ENCODE results near the gene UBR4. TPM values are rescaled to one million over a fixed set of nuclear protein-coding genes. Genes with fewer than 3 reads are reported as not detected.

Gene UBR4
- total RNA-seq, 1 donor, result 193 TPM

GRCh38 chr1:19083081-19083480 lies 127.0 kb downstream of the UBR4 start:
- no peak for TF ChIP-seq CTCF (IDR thresholded peaks at IDR 0.05; ENCODE audit: insufficient read depth, low read depth, low read length)

GRCh38 chr1:19081218-19081893 lies 128.7 kb downstream of the UBR4 start:
- no peak overlapping the region for H3K4me3 ChIP-seq (ENCODE audit: low read depth, low read length)
- no peak for TF ChIP-seq CTCF (IDR thresholded peaks at IDR 0.05; ENCODE audit: insufficient read depth, low read depth, low read length)
- peak; percentile 81 for DNase-seq (ENCODE audit: low read depth)

More at GRCh38 chr1:19083081-19083480, 127.0 kb downstream of the UBR4 start:
- no peak for DNase-seq (ENCODE audit: low read depth)
- no peak overlapping the region for H3K4me3 ChIP-seq (ENCODE audit: low read depth, low read length)

DNA sequence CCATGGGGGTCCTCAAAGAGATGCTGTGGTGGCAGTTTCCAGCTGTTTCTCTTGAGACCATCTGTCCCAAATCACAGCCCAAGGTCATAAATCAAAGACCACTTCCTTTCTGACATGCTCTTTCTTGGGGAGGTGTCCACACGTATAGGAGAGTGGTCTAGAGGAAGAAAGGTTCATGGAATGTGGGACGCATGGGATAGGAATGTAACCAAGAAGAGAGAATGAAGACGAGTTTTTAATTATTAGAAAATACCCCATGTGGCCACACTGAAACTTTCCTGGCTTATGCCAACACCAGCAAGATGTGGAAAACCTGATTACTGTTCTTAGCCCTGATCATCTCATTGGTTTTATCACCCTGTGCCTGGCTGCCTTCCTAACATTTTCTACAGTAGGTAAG lies 129.3 kb downstream of the UBR4 start:
- H3K4me3 ChIP-seq (ENCODE audit: low read depth, low read length), result no peak overlapping the region
- DNase-seq (ENCODE audit: low read depth), result no peak
- TF ChIP-seq CTCF (IDR thresholded peaks at IDR 0.05; ENCODE audit: insufficient read depth, low read depth, low read length), result no peak

DNA sequence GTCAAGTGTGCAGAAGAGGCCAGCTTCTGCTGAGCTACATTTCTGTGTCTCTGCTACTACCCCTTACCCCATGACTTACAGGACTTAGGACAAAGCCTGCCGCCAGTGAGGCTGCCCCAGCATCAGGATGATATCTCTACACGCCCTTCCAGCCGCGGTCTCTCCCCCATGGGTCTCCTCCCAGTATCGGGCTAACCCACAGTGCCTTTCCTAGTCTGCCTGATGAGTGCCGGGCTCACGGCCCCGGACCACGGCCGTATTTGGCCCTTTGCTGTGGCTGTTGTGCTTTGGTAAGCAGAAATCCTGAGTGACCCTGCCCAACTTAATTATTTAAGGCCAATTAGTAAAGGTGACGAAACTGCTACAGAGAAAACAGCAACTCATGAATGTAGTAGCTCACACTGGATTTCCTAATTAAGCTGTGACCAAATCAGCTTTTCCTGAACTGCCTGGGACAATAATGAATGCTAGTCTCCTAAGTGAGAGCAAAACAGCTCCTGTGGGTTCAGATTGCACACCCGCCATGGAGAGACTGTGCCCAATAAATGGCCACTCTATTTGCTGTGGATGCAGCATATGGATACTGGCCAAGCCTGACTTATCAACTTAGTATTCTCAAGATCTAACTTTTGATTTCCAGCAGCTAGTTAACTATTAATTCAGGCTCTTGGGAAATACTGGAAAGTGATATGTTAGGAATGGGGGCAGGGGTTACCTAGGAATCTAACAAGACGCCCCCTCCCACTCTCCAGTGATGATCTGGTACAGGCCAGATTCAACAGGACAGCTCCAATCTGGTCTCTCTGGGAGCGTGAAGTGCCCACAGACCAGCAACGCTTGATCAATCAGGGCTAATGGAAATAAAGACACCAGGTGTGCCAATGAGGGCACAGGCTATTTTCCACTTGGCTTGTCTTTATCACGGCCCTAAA lies 130.3 kb downstream of the UBR4 start:
- TF ChIP-seq CTCF (IDR thresholded peaks at IDR 0.05; ENCODE audit: insufficient read depth, low read depth, low read length), result no peak
- no peak overlapping the region for H3K4me3 ChIP-seq (ENCODE audit: low read depth, low read length)
- no peak for DNase-seq (ENCODE audit: low read depth)

DNA sequence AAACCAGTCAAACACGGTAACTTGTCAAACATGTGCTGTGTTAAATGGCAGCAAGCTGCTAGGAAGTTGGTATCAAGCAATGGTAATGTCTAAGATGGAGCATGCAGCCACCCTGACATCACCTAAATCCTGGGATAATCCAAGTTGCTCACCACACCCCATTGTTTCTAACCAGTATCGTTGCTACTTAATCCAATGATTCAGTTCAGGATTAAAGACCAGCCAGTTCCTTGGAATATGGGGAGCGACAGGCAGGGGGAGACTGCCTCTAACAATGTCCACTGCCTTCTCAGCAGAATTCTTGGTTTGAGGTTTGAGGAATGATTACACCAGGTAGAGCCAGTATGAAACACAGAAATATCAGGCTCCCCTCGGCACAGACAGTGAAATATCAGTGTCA lies 131.5 kb downstream of the UBR4 start:
- DNase-seq (ENCODE audit: low read depth), result no peak
- TF ChIP-seq CTCF (IDR thresholded peaks at IDR 0.05; ENCODE audit: insufficient read depth, low read depth, low read length), result no peak

DNA sequence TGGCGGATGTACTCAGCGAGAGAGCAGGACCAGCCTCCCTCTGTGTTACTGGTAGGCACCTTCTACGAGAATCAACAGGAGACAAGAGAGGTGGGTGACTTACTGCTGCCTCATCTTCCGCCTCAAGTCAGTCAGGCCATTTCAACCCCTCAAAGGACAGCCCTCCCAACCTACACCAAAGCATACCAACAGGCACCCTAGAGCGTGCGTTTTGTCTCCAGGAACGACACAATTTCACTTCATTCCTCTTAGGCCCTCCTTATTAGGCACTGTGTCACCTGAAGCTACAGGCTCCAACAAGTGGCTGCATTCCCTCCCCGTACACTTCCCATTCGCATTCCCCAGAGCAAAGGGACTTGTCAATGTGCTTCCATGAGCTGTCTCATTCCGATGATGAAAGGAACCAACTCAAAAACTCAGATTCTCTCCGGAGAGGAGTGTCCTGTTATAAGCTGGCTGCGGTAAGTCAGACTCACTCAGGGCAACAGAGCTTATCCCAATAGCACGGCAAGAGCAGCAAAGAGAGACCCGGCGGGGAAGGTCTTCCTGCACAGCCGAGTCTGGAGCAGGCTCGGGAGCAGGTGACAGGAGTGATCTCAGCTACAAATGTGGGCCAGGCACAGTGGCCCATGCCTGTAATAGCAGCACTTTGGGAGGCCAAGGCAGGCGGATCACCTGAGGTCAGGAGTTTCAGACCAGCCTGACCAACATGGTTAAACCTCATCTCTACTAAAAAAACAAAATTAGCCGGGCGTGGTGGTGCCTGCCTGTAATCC lies 133.0 kb downstream of the UBR4 start:
- no peak for DNase-seq (ENCODE audit: low read depth)
- no peak for TF ChIP-seq CTCF (IDR thresholded peaks at IDR 0.05; ENCODE audit: insufficient read depth, low read depth, low read length)
- no peak overlapping the region for H3K4me3 ChIP-seq (ENCODE audit: low read depth, low read length)

More for the DNA sequence above, 131.5 kb downstream of the UBR4 start:
- no peak overlapping the region for H3K4me3 ChIP-seq (ENCODE audit: low read depth, low read length)

All from fibroblast of villous mesenchyme (primary cell).